ENCODE measurements around the gene GPR17.

GRCh38 chr2:127624320-127624755 lies 21.6 kb upstream of the GPR17 start:
- TF ChIP-seq CTCF (IDR thresholded peaks at IDR 0.05) (no peak), EZH2 (IDR thresholded peaks at IDR 0.05) (no peak)
